Duodenal mucosa (tissue), 2 donors: ENCODE measurements around the gene DEAF1.
A peak's percentile ranks its signal among the peaks of the same experiment; 100 is the strongest.

ENCODE experiments used
- H3K27ac ChIP-seq: one replicate; pipeline ENCODE4 v1.7.0; 2013; ENCODE audit warnings: low read depth, low read length
- H3K27me3 ChIP-seq, 2 donors: one replicate each; pipeline ENCODE4 v1.7.0; 2013; ENCODE audit warnings: low read length in 2 of 2, control low read depth in 1 of 2; ENCODE audit not compliant: insufficient read depth in 2 of 2, control insufficient read depth in 1 of 2
- H3K36me3 ChIP-seq, 2 donors: one replicate each; pipeline ENCODE4 v1.7.0; 2013; ENCODE audit warnings: low read length in 2 of 2, control low read depth in 1 of 2; ENCODE audit not compliant: insufficient read depth in 2 of 2, control insufficient read depth in 1 of 2
- H3K4me1 ChIP-seq, 2 donors: one replicate each; pipeline ENCODE4 v1.7.0; 2013; ENCODE audit warnings: low read length in 2 of 2, control low read depth in 1 of 2; ENCODE audit not compliant: insufficient read depth in 2 of 2, control insufficient read depth in 1 of 2
- H3K4me3 ChIP-seq, 2 donors: one replicate each; pipeline ENCODE4 v1.7.0; 2013; ENCODE audit warnings: low read length in 2 of 2, low read depth in 1 of 2
- H3K9ac ChIP-seq, 2 donors: one replicate each; pipeline ENCODE4 v1.7.0; 2013; ENCODE audit warnings: low read length in 2 of 2, low read depth in 1 of 2
- H3K9me3 ChIP-seq, 2 donors: one replicate each; pipeline ENCODE4 v1.7.0; 2013; ENCODE audit warnings: low read length in 2 of 2, control low read depth in 1 of 2; ENCODE audit not compliant: control insufficient read depth in 1 of 2

DEAF1 gene

GRCh38 chr11:721741-722345 lies 26.8 kb upstream of the DEAF1 start:
- peaks cover 0 to 19% of the 10 kb centered on the region in 2 donors for H3K36me3 ChIP-seq
- H3K4me3 ChIP-seq, result peak overlapping the region in 1 of 2 donors; percentile 32
- no peaks in the 10 kb centered on the region for H3K9me3 ChIP-seq
- H3K9ac ChIP-seq, result no peak overlapping the region
- peaks cover 4 to 6% of the 10 kb centered on the region in 2 donors for H3K27me3 ChIP-seq
- H3K27ac ChIP-seq, result no peak overlapping the region
- H3K4me1 ChIP-seq, result peaks cover 30 to 33% of the 10 kb centered on the region in 2 donors

GRCh38 chr11:721247-721740 lies 26.3 kb upstream of the DEAF1 start:
- H3K4me3 ChIP-seq, result peak overlapping the region in 1 of 2 donors; percentile 32
- H3K4me1 ChIP-seq, result peaks cover 27 to 30% of the 10 kb centered on the region in 2 donors
- peaks cover 0 to 19% of the 10 kb centered on the region in 2 donors for H3K36me3 ChIP-seq
- H3K27ac ChIP-seq, result no peak overlapping the region
- peaks cover 4 to 6% of the 10 kb centered on the region in 2 donors for H3K27me3 ChIP-seq
- H3K9me3 ChIP-seq, result no peaks in the 10 kb centered on the region
- no peak overlapping the region for H3K9ac ChIP-seq

- H3K9ac ChIP-seq, result no peak overlapping the region
- H3K27ac ChIP-seq, result no peak overlapping the region
- H3K36me3 ChIP-seq, result peaks cover 0 to 19% of the 10 kb centered on the region in 2 donors
- no peaks in the 10 kb centered on the region for H3K9me3 ChIP-seq
- peaks cover 4 to 6% of the 10 kb centered on the region in 2 donors for H3K27me3 ChIP-seq
- no peak overlapping the region for H3K4me3 ChIP-seq
- H3K4me1 ChIP-seq, result peaks cover 27 to 30% of the 10 kb centered on the region in 2 donors
These were observed 25.7 kb upstream of the DEAF1 start for GRCh38 chr11:720642-721246.

- Histone ChIP-seq H3K9me3 (no peaks in the 10 kb centered on the region), H3K27me3 (peaks cover 4 to 6% of the 10 kb centered on the region in 2 donors), H3K9ac (no peak overlapping the region), H3K4me1 (peaks cover 23 to 24% of the 10 kb centered on the region in 2 donors), H3K4me3 (no peak overlapping the region), H3K27ac (no peak overlapping the region), H3K36me3 (peaks cover 0 to 19% of the 10 kb centered on the region in 2 donors)
These were observed 25.1 kb upstream of the DEAF1 start for GRCh38 chr11:720017-720641.

- peaks cover 17% of the 10 kb centered on the region in 2 donors for H3K4me1 ChIP-seq
- peaks cover 0 to 16% of the 10 kb centered on the region in 2 donors for H3K36me3 ChIP-seq
- H3K9ac ChIP-seq, result no peak overlapping the region
- no peak overlapping the region for H3K4me3 ChIP-seq
- H3K9me3 ChIP-seq, result no peaks in the 10 kb centered on the region
- H3K27ac ChIP-seq, result no peak overlapping the region
- peaks cover 4 to 6% of the 10 kb centered on the region in 2 donors for H3K27me3 ChIP-seq
These were observed 24.4 kb upstream of the DEAF1 start for GRCh38 chr11:719214-720016.

GRCh38 chr11:714436-714835 lies 19.4 kb upstream of the DEAF1 start:
- Histone ChIP-seq H3K4me3 (no peak overlapping the region), H3K27me3 (peaks cover 0 to 4% of the 10 kb centered on the region in 2 donors), H3K36me3 (no peaks in the 10 kb centered on the region), H3K27ac (no peak overlapping the region), H3K4me1 (peaks cover 17 to 24% of the 10 kb centered on the region in 2 donors), H3K9ac (no peak overlapping the region), H3K9me3 (no peaks in the 10 kb centered on the region)

- peaks cover 4 to 11% of the 10 kb centered on the region in 2 donors for H3K27me3 ChIP-seq
These were observed 14.3 kb upstream of the DEAF1 start for GRCh38 chr11:709109-709997.

GRCh38 chr11:708511-708910 lies 13.5 kb upstream of the DEAF1 start:
- Histone ChIP-seq H3K27ac (peak overlapping the region; percentile 42), H3K9me3 (no peaks in the 10 kb centered on the region), H3K36me3 (peaks cover 0 to 4% of the 10 kb centered on the region in 2 donors), H3K4me3 (peak overlapping the region; percentile 78 to 85), H3K27me3 (peaks cover 4 to 11% of the 10 kb centered on the region in 2 donors), H3K9ac (peak overlapping the region; percentile 35 to 94), H3K4me1 (peaks cover 50 to 66% of the 10 kb centered on the region in 2 donors)

More at GRCh38 chr11:709109-709997, 14.3 kb upstream of the DEAF1 start:
- H3K9me3 ChIP-seq, result no peaks in the 10 kb centered on the region
- H3K36me3 ChIP-seq, result no peaks in the 10 kb centered on the region
- peaks cover 42 to 57% of the 10 kb centered on the region in 2 donors for H3K4me1 ChIP-seq
- peak overlapping the region; percentile 59 for H3K27ac ChIP-seq
- H3K9ac ChIP-seq, result no peak overlapping the region
- H3K4me3 ChIP-seq, result peak overlapping the region in 1 of 2 donors; percentile 19

- peaks cover 0 to 10% of the 10 kb centered on the region in 2 donors for H3K36me3 ChIP-seq
- H3K9me3 ChIP-seq, result no peaks in the 10 kb centered on the region
- H3K4me3 ChIP-seq, result peak overlapping the region; percentile 78 to 85
- peaks cover 4 to 11% of the 10 kb centered on the region in 2 donors for H3K27me3 ChIP-seq
- peak overlapping the region; percentile 35 to 94 for H3K9ac ChIP-seq
- peaks cover 53 to 67% of the 10 kb centered on the region in 2 donors for H3K4me1 ChIP-seq
- peak overlapping the region; percentile 80 for H3K27ac ChIP-seq
These were observed 12.9 kb upstream of the DEAF1 start for GRCh38 chr11:707817-708420.
